ENCODE data around the gene HTRA1. TPM values are rescaled to one million over a fixed set of nuclear protein-coding genes. Genes with fewer than 3 reads are reported as not detected.

The HTRA1 gene
- total and polyA plus RNA-seq, 2 of the 4 experiments (the other 2 are of a cell fraction), result 28.5 to 108 TPM

DNA sequence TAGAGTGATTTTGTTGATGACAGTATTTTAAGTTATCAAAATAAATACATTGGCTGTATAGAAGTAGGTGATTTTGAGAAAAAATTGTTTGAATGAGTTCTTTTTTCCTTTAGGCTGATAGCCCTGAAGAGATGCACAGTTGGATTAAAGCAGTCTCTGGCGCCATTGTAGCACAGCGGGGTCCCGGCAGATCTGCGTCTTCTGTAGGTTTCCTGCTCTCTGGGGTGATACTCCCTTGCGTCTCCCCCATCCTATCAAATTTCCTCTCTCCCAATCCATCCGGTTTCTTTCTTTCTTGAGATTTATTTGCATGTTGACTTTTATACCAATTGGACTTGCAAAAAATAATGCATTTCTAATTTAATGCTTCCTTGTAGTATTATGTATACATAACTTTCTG, 34.5 kb upstream of the HTRA1 start:
- ATAC-seq (ENCODE audit: low read depth), result no peak
- Histone ChIP-seq H4K91ac (ENCODE audit: insufficient read depth, low read depth, low read length) (no peak overlapping the region), H3K27ac (ENCODE audit: insufficient read depth, low read length) (no peak overlapping the region), H3K27me3 (ENCODE audit: control insufficient read depth, insufficient read depth, low read length) (no peaks in the 10 kb centered on the region), H3K4me1 (ENCODE audit: control insufficient read depth, insufficient read depth, low read length) (no peaks in the 10 kb centered on the region), H3K14ac (replicated peaks; ENCODE audit: low read depth, low read length) (no peak overlapping the region), H4K8ac (ENCODE audit: low read depth in 2 of 2, low read length in 2 of 2) (no peak overlapping the region), H3K18ac (ENCODE audit: low read depth, low read length) (no peak overlapping the region), H4K20me1 (ENCODE audit: insufficient read depth, low read length) (no peaks in the 10 kb centered on the region), H2BK5ac (ENCODE audit: low read depth, low read length, poor library complexity, severe bottlenecking) (no peak overlapping the region), H3K9me1 (ENCODE audit: insufficient read depth, low read length) (0 out of 2 replicates have a peak, but pooled peaks cover 2% of the 10 kb centered on the region), H2AK9ac (replicated peaks; ENCODE audit: low read depth, low read length, poor library complexity) (no peak overlapping the region), H2AK5ac (ENCODE audit: low read depth, low read length) (no peak overlapping the region), H4K5ac (ENCODE audit: low read depth, low read length) (no peak overlapping the region), H3K9ac (ENCODE audit: low read depth, low read length) (no peak overlapping the region), H3K79me1 (ENCODE audit: low read depth in 1 of 2, low read length in 2 of 2) (no peaks in the 10 kb centered on the region), H2BK20ac (ENCODE audit: low read depth, low read length) (no peak overlapping the region), H3K4me2 (ENCODE audit: low read depth, low read length) (no peak overlapping the region), H2AFZ (replicated peaks; ENCODE audit: low read length, poor library complexity) (no peak overlapping the region), H3K9me3 (ENCODE audit: control insufficient read depth, insufficient read depth, low read length) (no peaks in the 10 kb centered on the region), H3K36me3 (ENCODE audit: control insufficient read depth, insufficient read depth, low read length) (peaks cover 8% of the 10 kb centered on the region), H2BK120ac (ENCODE audit: low read depth, low read length) (no peak overlapping the region), H3K23ac (ENCODE audit: low read depth, low read length) (no peak overlapping the region), H3K56ac (ENCODE audit: extremely low read depth, insufficient read depth, low read length) (no peak overlapping the region), H3K4me3 (ENCODE audit: insufficient read depth, low read depth, low read length) (no peak overlapping the region), H2BK15ac (ENCODE audit: low read depth, low read length) (no peak overlapping the region), H3K4ac (ENCODE audit: low read depth, low read length) (no peak overlapping the region)
- dilution Hi-C loops (cut with HindIII; ENCODE audit: low sequenced_read_pairs, unreplicated experiment), result no loop called here
- TF ChIP-seq FOS (IDR thresholded peaks at IDR 0.05; ENCODE audit: low read depth, low read length) (no peak), POLR2A (IDR thresholded peaks at IDR 0.05; ENCODE audit: low read depth, low read length) (no peak), RAD21 (IDR thresholded peaks at IDR 0.05; ENCODE audit: low read length) (no peak), MAZ (IDR thresholded peaks at IDR 0.05; ENCODE audit: borderline replicate concordance, low read depth, low read length) (no peak), RCOR1 (IDR thresholded peaks at IDR 0.05; ENCODE audit: insufficient replicate concordance, low read length) (no peak), NFE2L2 (IDR thresholded peaks at IDR 0.05; ENCODE audit: low read depth, low read length) (no peak)
- TF ChIP-seq, protein P1, sequence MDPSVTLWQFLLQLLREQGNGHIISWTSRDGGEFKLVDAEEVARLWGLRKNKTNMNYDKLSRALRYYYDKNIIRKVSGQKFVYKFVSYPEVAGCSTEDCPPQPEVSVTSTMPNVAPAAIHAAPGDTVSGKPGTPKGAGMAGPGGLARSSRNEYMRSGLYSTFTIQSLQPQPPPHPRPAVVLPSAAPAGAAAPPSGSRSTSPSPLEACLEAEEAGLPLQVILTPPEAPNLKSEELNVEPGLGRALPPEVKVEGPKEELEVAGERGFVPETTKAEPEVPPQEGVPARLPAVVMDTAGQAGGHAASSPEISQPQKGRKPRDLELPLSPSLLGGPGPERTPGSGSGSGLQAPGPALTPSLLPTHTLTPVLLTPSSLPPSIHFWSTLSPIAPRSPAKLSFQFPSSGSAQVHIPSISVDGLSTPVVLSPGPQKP (IDR thresholded peaks at IDR 0.05; ENCODE audit: borderline replicate concordance, low read depth, low read length), result no peak
- TF ChIP-seq, protein P2, sequence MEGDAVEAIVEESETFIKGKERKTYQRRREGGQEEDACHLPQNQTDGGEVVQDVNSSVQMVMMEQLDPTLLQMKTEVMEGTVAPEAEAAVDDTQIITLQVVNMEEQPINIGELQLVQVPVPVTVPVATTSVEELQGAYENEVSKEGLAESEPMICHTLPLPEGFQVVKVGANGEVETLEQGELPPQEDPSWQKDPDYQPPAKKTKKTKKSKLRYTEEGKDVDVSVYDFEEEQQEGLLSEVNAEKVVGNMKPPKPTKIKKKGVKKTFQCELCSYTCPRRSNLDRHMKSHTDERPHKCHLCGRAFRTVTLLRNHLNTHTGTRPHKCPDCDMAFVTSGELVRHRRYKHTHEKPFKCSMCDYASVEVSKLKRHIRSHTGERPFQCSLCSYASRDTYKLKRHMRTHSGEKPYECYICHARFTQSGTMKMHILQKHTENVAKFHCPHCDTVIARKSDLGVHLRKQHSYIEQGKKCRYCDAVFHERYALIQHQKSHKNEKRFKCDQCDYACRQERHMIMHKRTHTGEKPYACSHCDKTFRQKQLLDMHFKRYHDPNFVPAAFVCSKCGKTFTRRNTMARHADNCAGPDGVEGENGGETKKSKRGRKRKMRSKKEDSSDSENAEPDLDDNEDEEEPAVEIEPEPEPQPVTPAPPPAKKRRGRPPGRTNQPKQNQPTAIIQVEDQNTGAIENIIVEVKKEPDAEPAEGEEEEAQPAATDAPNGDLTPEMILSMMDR (conservative IDR thresholded peaks at IDR 0.05; ENCODE audit: low read depth, low read length), result no peak
- no TSS peak for BruUV-seq (replicated peaks)
- DNase-seq, result no peak
- CTCF ChIA-PET, result no interaction called here
- in situ Hi-C loops (cut with MboI; ENCODE audit: low sequenced_read_pairs), result no loop called here
- intact Hi-C loops (cut with micrococcal nuclease), result no loop called here
- WGBS, 2 experiments (ENCODE audit: extremely low coverage in 2 of 2, insufficient read length in 1 of 2), result no CpG with 5 or more reads among the region's 6 CpGs
- POLR2A ChIA-PET (ENCODE audit: unreplicated experiment), result no interaction called here

Data from IMR-90 (cell line).